Activated naive CD4-positive, alpha-beta T cell treated with anti-CD3 and anti-CD28 coated beads, Interleukin-2, amount 50 U/mL, for 16 hours (primary cell): ENCODE measurements around the gene SEC24C.
"Not testable (repeated sequence)": the region's sequence is repeated elsewhere in the genome, so short reads cannot be mapped to it uniquely, and the experiment has no call there.

Source experiments
- DNase-seq: peaks from one replicate; pipeline ENCODE4 v3.0.0-alpha.2; 2020

SEC24C gene, protein sequence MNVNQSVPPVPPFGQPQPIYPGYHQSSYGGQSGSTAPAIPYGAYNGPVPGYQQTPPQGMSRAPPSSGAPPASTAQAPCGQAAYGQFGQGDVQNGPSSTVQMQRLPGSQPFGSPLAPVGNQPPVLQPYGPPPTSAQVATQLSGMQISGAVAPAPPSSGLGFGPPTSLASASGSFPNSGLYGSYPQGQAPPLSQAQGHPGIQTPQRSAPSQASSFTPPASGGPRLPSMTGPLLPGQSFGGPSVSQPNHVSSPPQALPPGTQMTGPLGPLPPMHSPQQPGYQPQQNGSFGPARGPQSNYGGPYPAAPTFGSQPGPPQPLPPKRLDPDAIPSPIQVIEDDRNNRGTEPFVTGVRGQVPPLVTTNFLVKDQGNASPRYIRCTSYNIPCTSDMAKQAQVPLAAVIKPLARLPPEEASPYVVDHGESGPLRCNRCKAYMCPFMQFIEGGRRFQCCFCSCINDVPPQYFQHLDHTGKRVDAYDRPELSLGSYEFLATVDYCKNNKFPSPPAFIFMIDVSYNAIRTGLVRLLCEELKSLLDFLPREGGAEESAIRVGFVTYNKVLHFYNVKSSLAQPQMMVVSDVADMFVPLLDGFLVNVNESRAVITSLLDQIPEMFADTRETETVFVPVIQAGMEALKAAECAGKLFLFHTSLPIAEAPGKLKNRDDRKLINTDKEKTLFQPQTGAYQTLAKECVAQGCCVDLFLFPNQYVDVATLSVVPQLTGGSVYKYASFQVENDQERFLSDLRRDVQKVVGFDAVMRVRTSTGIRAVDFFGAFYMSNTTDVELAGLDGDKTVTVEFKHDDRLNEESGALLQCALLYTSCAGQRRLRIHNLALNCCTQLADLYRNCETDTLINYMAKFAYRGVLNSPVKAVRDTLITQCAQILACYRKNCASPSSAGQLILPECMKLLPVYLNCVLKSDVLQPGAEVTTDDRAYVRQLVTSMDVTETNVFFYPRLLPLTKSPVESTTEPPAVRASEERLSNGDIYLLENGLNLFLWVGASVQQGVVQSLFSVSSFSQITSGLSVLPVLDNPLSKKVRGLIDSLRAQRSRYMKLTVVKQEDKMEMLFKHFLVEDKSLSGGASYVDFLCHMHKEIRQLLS

DNA sequence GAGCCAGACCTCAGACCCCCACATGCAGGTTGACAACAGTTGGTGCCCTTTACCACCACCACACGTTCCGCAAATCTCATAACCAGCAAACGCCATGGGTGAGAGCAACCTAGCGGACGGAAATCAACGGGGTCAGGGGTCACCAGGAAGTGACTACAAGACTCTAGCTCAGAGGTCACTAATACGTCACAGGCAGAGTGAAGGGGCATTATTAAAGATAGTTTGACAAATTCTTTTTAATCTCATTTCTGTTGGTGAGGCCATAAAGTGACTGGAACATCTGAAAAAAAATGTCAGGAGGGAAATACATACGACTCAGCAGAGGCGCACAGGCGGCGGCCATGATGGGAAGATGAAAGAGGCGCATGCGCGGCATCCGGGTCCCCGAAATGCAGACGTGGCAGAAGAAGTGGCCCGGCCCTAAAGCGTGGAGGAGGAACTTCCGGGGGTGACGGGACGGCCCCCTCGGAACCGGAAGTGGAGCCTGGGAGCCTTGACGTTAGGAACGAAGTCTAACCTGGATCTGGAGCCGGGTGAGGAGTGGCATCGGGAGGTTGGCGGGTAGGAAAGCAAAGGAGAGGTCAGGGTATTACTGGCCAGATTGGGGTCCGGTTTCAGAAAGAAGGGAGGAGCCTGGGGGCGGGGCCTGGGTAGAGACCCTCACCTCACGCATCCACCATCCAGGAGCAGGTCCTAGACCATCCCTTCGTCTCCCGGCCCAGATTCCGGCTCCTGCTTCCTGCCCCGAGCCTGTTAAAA lies at the start of gene SEC24C:
Gene SEC24C, plus strand, starts transcription at position 468 of the 759 bp plus-strand sequence. CDS start 2,461 bp downstream, outside the sequence.
- peak; percentile 94 for DNase-seq

DNA sequence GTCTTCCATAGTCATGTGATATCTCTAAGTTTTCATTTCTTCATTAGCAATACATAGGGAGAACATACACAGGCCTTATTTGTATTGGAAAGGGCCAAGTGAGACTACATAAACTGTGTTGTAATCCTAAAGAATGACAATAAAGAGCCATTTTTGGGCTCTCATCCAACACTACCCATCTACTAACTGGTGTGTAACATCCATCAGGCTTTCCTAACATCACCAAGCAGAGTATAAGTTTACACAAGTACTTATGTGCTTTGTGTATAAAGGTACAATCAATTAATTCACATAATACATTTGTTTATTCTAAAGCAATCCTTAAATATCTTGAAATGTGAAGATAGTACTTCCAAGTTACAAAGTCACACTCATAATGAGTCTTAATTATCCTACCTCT lies 48.9 kb upstream of the SEC24C start:
- DNase-seq = not testable (repeated sequence)

GRCh38 chr10:73697675-73698159 lies 46.5 kb upstream of the SEC24C start, which contains the start of gene AGAP5:
Gene AGAP5 (minus strand): TSS chr10:73698109. CDS start chr10:73697755, 354 bp downstream.
- DNase-seq = not testable (repeated sequence)

DNA sequence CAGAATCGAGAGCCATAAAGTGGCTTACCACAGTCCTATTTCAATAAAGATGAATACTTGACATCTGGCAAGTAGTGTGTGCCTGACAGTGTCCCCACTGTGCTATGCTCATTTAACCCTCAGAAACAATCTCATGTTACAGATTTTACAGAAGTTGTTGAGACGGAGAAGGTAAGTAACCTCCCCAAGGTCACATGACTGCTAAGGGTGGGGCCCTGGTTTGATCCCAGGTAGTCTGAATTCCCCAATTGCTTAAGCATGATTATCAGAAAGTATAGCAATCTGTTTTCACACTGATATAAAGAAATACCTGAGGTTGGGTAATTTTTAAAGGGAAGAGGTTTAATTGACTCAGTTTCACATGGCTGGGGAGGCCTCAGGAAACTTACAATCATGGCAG lies 45.4 kb upstream of the SEC24C start:
- DNase-seq = not testable (repeated sequence)

GRCh38 chr10:73703924-73704323 lies 40.2 kb upstream of the SEC24C start:
- DNase-seq = not testable (repeated sequence)

DNA sequence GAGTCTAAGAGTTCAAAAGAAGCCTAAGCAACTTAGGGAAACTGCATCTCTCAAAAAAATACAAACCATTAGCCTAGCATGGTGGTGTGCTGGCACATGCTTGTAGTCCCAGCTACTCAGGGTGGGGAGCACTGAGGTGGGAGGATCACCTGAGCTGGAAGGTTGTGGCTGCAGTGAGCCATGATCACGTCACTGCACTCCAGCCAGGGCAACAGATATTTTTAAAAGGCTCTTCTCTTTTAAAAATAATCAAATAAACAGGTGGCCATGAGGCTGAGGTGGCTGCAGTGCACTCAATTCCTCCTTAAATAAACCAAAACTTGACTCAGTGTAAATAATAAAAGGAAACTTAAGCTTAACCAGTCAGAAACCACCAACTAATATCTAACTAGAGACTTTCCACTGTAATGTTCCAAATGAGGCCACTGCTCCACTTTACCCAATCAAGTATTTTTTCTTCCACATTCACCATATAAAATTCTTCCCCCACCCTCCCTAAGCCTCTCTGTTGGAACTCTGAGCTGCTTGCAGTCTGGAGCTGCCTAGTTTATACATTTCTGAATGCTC lies 38.6 kb upstream of the SEC24C start:
- DNase-seq = not testable (repeated sequence)

- DNase-seq = not testable (repeated sequence)
These were observed 37.7 kb upstream of the SEC24C start for GRCh38 chr10:73706488-73706887.

- not testable (repeated sequence) for DNase-seq
These were observed 36.5 kb upstream of the SEC24C start for GRCh38 chr10:73707628-73708027.

GRCh38 chr10:73708122-73708521 lies 36.0 kb upstream of the SEC24C start:
- not testable (repeated sequence) for DNase-seq

GRCh38 chr10:73711683-73712082 lies 32.5 kb upstream of the SEC24C start:
- not testable (repeated sequence) for DNase-seq

DNA sequence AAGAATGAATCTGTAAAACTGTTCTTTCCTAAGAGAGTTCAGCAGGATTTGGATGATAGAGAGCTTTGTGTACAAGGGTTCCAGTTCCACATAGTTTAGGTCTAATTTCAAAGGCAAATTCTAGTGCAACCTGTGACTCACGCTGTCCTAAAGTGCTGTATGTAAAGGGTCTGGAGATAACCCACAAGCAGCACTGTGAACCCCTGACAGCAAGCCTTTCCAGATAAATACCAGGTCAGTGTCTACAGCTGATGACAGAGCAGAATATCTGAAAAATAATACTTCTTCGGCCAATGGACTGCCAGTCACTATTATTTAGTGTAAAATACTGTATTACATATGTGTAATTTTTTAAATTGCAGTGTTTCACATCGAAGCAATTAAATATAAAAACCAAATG lies 30.3 kb upstream of the SEC24C start:
- not testable (repeated sequence) for DNase-seq

- not testable (repeated sequence) for DNase-seq
These were observed 29.7 kb upstream of the SEC24C start for GRCh38 chr10:73714483-73714882.

DNA sequence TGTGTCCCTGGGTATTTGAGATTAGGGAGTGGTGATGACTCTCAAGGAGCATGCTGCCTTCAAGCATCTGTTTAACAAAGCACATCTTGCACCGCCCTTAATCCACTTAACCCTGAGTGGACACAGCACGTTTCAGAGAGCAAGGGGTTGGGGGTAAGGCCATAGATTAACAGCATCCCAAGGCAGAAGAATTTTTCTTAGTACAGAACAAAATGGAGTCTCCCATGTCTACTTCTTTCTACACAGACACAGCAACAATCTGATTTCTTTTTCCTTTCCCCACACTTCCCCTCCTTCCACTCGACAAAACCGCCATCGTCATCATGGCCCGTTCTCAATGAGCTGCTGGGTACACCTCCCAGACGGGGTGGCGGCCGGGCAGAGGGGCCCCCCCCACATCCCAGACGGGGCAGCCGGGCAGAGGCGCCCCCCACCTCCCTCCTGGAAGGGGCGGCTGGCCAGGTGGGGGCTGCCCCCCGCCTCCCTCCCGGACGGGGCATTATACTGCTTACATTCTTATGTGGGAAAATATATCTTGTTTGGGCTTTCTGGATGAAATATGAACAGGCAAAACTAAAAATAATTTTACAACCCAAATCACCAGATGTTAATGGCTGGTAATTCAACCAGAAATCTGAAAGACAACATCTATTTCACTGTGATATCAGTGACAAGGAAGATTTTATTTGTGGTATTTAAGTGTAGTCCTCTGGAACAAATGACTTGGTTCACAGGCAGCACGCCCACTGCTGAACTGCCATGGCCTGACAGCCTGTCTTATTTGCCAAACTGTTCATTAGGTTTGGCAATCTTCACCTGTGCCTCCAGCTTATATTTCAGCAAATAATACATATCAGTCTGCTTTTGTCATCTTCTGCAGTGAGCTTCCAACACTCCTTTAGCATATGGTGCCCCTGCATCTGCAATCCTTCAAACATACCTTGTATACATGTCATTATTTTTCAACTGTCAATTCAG lies 28.7 kb upstream of the SEC24C start:
- not testable (repeated sequence) for DNase-seq

DNA sequence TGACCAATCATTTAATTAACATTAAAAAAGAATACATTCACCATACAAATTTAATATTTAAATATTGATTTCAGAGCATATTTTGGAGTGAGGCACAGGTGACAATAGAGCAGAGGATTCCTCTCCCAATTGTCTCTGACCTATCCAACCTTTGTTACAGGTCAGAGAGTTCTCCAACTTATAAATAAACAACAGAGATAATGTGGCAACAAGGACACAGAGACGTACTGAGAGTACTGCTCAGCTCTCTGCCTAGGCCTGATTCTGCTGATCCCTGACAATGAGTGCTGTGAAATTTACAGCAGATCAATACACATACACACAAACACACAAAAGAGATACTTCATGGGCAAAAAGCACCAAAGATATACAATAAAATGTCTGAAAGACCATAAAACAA lies 27.9 kb upstream of the SEC24C start:
- DNase-seq = no peak

DNA sequence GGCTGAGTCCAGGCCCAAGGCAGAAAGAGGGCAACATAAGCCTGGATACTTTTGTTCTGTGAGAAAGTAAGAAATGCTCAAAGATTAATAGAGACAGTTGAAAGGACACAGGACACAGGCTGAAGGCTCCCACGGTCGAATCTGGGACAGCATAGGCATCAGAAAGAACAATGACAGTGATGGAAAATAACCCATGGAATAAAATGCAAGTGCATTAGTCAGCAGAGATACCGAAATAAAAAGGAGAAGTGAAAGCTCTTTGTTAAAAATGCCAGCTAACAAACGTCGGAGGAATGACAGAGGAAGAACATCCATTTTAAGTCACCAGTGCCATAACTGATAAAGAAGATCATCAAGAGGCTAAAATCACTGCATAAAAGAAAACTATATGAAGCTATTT lies 26.6 kb upstream of the SEC24C start:
- DNase-seq = no peak

DNA sequence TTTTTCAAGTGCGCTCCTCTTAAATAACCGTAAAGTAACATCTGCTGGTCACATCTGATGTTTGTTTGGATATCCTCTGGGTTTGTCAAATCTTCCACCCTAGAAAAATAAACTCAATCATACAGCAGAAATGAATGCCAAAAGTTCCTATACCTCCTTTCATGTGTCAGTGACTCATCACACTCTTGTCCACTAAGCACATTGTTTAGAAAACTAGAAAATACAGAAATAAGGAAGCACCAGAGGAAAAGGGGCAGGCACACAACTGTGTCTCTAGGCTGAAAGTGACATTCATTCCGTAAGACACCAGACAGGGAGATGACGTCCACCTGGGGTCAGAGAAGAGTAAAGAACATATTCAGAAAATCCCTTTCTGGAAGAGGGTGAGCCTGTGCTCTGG lies 23.6 kb upstream of the SEC24C start:
- not testable (repeated sequence) for DNase-seq

DNA sequence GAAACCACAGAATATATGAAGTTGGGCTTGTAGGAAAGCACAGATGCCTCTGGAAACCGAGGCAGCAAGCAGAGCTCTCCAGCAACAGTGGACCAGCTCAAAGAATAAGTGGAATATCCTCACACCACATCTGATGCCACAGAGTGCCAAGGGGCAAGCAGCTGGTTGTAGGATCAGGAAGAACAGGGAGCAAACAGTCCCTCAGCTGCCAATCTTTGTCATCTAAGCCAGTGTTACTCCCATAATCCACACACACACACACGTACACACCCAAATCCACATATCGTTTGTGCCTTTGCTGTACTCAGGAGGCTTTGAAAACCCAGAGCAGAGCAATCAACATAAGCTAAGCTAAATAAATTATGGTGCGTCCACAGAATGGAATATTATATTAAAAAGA lies 20.7 kb upstream of the SEC24C start:
- no peak for DNase-seq

GRCh38 chr10:73729781-73730152 lies 14.4 kb upstream of the SEC24C start:
- DNase-seq = peak; percentile 42

- DNase-seq = peak; percentile 87
These were observed 13.8 kb upstream of the SEC24C start for GRCh38 chr10:73730153-73730906.
